Epithelial cell of esophagus (primary cell): ENCODE data around the gene ADAM15.
A peak's percentile ranks its signal among the peaks of the same experiment; 100 is the strongest.

Experiments used
- DNase-seq: peaks from one replicate; pipeline ENCODE4 v3.0.0; 2010; ENCODE audit warnings: low read depth
- H3K4me3 ChIP-seq: 2 replicates; pipeline ENCODE4 v1.5.1; 2011; ENCODE audit warnings: mild to moderate bottlenecking, low read length, control low read depth
- TF ChIP-seq, protein P1 (sequence below): IDR thresholded peaks from 2 replicates; pipeline ENCODE4 v1.5.1; 2011; ENCODE audit warnings: low read depth, mild to moderate bottlenecking, low read length, control low read depth, inconsistent platforms; ENCODE audit not compliant: insufficient read depth; ENCODE audit errors: missing control alignments

Gene ADAM15

DNA sequence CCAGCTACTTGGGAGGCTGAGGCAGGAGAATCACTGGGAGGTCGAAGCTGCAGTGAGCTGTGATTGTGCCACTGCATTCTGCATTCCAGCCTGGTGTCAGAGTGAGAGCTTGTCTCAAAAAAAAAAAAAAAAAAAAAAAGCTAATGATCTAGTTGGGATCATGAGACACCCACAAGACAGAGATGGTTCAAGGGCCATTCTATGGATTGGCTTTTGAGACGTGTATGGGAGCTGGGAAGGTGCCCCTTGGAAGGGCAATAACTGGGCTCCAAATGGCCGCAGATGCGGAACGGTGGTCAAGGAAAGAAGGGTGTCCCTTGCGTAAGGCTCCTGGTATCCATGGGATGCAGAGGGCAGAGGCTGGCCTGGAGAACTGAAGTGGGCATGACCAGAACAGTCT is 6.8 kb upstream of the ADAM15 start:
- DNase-seq = no peak
- no peak overlapping the region for H3K4me3 ChIP-seq
- TF ChIP-seq, protein P1, sequence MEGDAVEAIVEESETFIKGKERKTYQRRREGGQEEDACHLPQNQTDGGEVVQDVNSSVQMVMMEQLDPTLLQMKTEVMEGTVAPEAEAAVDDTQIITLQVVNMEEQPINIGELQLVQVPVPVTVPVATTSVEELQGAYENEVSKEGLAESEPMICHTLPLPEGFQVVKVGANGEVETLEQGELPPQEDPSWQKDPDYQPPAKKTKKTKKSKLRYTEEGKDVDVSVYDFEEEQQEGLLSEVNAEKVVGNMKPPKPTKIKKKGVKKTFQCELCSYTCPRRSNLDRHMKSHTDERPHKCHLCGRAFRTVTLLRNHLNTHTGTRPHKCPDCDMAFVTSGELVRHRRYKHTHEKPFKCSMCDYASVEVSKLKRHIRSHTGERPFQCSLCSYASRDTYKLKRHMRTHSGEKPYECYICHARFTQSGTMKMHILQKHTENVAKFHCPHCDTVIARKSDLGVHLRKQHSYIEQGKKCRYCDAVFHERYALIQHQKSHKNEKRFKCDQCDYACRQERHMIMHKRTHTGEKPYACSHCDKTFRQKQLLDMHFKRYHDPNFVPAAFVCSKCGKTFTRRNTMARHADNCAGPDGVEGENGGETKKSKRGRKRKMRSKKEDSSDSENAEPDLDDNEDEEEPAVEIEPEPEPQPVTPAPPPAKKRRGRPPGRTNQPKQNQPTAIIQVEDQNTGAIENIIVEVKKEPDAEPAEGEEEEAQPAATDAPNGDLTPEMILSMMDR = no peak

DNA sequence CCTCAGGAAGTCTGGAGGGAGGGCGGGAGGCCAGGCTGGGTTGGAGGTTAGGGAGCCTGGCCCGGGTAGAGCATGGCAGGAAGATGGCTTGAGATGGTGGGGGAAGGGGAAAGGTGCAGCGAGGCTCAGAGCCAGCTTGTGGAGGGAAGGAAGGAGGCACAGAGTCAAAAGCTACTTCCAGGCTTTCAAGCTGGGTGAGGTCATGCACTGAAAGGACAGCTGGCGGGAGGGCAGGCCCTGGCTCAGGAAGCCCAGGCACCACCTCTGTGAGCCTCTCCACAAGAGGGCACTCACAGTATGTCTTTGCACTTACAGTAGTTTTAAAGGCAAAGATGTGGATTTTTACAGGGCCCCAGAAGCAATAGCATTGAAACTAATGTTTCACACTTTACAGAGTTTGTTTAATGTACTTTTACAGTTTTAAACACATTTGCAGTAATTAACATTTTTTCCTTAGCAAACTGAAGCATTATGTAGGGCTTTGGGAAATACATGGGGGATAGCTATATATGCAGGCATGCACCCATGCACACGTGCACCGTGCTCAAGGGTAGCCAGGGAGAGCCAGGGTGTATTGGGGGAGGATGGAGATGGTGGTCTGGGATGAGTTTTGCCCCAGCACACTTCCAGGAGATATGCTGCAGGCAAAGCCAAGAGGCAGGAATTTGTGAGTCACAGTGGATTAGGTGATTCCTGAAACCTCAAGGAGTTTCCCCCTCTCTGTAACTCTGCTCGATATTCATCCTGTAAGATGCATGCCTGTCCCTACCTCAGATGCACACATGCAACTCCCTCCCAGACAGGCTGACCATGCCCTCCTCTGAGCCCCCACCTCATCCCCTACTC is 6.1 kb upstream of the ADAM15 start:
- DNase-seq = peak; percentile 68
- no peak overlapping the region for H3K4me3 ChIP-seq
- TF ChIP-seq, protein P1 = peak; percentile 69

DNA sequence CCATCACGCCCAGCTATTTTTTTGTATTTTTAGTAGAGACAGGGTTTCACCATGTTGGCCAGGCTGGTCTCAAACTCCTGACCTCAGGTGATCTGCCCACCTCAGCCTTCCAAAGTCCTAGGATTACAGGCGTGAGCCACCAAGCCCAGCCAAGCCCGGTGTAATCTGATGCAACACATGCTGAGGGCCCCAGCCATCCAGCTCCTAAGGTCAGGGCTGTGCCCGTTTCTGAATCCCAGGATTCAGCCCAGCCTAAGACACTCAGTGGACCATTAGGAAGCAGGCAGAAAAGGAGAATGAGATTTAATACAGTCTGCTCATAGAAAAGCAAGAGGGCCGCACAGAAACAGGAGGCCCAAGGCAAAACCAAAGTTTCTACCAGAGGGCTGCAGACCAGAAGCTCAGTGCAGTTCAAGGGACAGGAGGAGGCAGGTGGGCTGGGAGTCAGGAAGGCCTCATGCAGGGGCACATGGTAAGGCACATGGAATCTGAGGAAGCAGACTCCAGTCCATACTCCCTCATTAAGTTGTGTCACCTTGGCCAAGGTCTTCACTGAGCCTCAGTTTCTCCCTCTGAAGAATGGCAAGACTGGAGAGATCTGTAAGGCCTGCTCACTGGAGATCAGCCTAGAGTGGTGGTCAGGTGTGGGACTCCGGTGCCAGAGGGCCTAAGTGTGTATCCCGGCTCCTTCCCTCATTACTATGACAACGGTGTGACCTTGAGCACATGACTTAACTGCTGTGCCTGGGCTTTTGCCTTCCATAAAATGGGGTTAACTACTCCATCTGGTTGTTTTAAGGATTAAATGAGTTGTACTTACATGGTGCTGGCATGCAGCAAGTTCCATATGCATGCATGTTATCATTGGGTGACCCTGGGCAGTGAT is 2.4 kb upstream of the ADAM15 start:
- TF ChIP-seq, protein P1 = no peak
- DNase-seq = no peak
- H3K4me3 ChIP-seq = no peak overlapping the region

DNA sequence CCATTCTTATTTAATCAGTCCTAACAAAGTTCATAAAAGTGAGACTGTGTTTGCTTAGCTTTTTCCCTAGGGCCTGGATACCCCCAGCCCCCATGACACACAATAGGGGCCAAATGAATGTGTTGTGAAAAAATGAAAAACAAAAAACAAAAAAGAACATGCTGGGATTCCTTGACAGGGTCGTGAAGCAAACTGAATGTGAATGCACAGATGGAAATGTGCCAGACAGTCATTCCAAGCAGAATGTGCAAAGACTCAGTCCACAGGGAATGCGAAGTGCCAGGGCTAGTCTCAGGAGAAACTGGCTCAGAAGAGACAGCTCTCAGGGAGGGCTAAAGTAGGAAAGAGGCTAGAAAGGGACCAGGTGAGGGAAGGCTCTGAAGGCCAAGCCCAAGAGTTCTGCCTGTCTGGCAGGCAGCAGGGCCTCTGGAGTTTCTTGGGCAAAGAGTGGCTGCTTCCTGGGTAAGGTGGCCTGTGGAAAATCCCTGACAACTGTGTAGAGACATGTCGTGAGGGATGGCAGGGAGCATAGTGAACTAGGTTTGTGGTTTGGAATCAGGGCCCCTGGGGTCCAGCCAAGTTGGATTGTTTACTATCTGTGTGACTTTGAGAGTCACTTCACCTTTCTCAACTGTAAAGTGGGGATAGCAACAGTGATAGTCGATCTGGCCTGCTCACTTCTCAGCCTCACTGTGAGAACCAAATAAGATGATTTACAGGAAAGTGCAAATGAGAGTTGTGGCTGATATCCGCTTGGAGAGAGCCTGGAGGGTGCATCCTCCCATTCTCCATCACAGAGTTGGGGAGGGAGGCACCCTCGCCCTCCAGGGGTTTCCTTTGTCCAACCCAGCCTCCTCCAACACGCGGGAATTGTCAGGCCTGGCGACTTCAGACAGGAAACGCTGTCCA is 1.2 kb upstream of the ADAM15 start:
- peak overlapping the region; percentile 65 for H3K4me3 ChIP-seq
- TF ChIP-seq, protein P1 = no peak
- DNase-seq = peak; percentile 56

DNA sequence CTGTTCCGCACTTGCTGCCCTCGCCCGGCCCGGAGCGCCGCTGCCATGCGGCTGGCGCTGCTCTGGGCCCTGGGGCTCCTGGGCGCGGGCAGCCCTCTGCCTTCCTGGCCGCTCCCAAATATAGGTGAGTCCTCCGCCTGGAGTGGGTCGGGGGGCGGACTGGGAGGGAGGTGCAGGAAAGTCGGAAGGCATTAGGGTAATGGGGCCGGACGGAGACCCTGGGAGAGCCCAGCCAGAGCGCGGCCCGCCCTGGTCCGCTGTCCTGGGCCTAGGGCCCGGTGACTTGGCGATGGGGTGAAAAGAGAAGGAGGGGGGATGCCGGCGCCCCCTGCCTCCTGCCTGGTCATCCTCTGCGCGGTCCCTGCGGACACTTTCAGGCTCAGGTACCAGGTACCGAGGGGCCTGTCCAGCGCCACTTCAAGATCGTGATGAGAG is 243 bp downstream of the ADAM15 start:
- DNase-seq = no peak
- TF ChIP-seq, protein P1 = no peak
- peak overlapping the region; percentile 86 for H3K4me3 ChIP-seq

DNA sequence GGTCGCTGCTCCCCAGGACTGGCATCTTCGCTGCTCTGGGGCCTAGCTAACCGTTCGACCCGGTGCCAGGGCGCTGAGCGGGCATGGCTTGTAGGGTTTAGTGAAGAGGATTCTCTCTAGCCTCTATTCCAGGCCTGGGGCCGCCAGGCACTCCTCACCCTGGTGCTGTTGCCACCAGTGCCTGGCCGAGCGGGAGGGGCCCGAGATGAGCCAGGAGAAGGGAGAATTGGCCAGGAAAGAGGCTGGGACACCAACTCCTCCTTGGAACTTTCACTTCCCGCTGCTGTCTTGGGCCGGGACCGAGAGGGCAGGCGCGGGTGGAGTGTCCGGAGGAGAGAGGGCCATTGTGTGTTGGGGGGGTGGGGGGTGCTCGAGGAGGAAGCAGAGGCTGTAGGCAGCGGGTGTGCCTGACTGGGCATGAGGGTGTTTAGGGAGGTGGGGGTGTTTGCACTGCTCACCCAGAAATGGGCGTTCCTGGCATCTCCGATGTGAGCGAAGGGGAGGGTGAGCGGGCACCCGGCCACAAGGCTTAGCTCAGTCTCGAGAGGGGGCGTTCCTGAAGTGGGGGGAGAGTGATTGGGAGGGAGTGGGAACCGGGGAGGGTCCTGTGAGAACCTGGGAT is 772 bp downstream of the ADAM15 start:
- H3K4me3 ChIP-seq = peak overlapping the region; percentile 86
- DNase-seq = peak; percentile 45
- TF ChIP-seq, protein P1 = no peak
